ENCODE results near the gene TOMM70.
"Not testable (repeated sequence)": the region's sequence is repeated elsewhere in the genome, so short reads cannot be mapped to it uniquely, and the experiment has no call there.

Gene TOMM70

DNA sequence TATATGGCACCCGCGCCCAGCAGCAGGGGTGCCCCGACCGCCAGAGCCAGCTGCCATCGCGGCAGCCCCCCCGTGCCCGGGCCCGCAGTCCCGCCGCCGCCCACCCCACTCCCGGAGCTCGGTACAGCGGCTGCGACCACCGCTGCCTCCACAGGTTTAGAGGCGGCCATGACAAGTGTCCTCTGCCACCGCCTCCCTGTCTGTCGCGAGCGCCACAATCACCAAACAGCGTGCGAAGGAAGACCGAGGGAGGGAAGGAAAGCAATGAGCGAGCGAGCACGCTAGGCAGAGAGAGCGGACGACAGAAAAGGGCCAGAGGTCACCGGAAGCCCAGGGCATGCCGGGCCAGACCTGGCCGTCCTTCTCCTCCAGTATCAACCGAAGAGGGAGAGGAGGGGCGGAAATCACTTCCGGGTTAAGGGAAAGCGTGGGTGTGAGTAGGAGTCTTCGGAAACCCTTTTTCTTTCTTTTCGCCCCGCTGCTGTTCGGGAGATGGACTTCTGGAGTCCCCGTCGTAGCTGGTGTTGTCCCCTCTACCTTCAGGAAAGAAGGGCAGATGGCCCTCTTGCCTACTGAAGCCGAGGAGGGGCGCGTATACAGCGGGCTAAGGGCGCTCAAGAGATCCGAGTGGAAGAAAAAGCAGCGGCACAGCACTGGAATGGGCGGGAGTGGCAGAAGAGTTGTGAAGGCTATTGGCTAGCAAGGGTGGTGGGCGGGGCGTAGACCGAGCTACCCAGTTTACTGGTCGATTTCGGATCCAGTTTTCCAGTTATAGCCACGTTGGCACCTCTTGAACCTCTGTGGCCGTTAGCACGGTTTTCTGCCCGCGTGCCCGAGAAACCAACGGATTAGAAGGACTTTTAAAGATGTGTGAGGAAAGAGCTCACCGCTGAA is at the start of gene TOMM70, which contains the start of gene LNP1:
Gene TOMM70, minus strand, starts transcription at position 310 of the 894 bp plus-strand sequence. Its CDS starts 140 bp downstream, at position 170.
Gene LNP1, plus strand, starts transcription at position 760 of the 894 bp plus-strand sequence. CDS start 28,191 bp downstream, outside the sequence.
- H3K4me3 ChIP-seq (ENCODE audit: low read length): peak within 1 kb of the TSS; percentile 88
- TF ChIP-seq ZNF274 (IDR thresholded peaks at IDR 0.05; ENCODE audit: low read depth, low read length): no peak

GRCh38 chr3:100449214-100449613 is 48.3 kb upstream of the TOMM70 start:
- H3K4me3 ChIP-seq (ENCODE audit: low read length): no peak overlapping the region
- no peak for TF ChIP-seq ZNF274 (IDR thresholded peaks at IDR 0.05; ENCODE audit: low read depth, low read length)

GRCh38 chr3:100448079-100448478 is 47.2 kb upstream of the TOMM70 start:
- no peak for TF ChIP-seq ZNF274 (IDR thresholded peaks at IDR 0.05; ENCODE audit: low read depth, low read length)
- H3K4me3 ChIP-seq (ENCODE audit: low read length): no peak overlapping the region

DNA sequence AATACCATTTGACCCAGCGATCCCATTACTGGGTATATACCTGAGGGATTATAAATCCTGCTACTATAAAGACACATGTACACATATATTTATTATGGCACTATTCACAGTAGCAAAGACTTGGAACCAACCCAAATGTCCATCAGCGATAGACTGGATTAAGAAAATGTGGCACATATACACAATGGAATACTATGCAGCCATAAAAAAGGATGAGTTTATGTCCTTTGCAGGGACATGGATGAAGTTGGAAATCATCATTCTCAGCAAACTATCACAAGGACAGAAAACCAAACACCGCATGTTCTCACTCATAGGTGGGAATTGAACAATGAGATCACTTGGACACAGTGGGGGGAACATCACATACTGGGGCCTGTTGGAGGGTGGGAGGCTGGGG is 46.2 kb upstream of the TOMM70 start:
- H3K4me3 ChIP-seq (ENCODE audit: low read length): not testable (repeated sequence)

GRCh38 chr3:100443690-100444089 is 42.8 kb upstream of the TOMM70 start:
- TF ChIP-seq ZNF274 (IDR thresholded peaks at IDR 0.05; ENCODE audit: low read depth, low read length): no peak
- H3K4me3 ChIP-seq (ENCODE audit: low read length): no peak overlapping the region

DNA sequence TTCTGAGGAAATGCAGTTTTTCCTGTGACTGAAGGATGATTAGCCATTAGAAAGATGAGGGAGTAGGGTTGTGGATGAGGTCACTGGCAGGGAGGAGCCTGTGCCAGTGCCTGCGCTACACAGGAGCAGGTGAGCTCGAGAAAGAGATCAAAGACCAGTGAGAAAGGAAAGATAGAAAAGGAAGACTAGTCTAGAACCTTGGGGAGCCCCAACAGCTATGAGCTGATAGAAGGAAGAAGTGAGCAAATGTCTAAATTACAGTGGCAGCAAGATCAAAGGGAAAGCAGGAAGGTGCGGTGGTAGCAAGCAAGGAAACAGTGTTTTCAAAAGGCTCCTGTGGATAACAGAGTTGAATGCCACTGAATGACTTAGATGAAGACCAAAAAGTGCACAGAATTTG is 40.0 kb upstream of the TOMM70 start:
- no peak for TF ChIP-seq ZNF274 (IDR thresholded peaks at IDR 0.05; ENCODE audit: low read depth, low read length)
- no peak overlapping the region for H3K4me3 ChIP-seq (ENCODE audit: low read length)

GRCh38 chr3:100438623-100438974 is 37.7 kb upstream of the TOMM70 start:
- no peak for TF ChIP-seq ZNF274 (IDR thresholded peaks at IDR 0.05; ENCODE audit: low read depth, low read length)
- no peak overlapping the region for H3K4me3 ChIP-seq (ENCODE audit: low read length)

GRCh38 chr3:100437721-100438622 is 37.1 kb upstream of the TOMM70 start:
- TF ChIP-seq ZNF274 (IDR thresholded peaks at IDR 0.05; ENCODE audit: low read depth, low read length): no peak
- H3K4me3 ChIP-seq (ENCODE audit: low read length): no peak overlapping the region

DNA sequence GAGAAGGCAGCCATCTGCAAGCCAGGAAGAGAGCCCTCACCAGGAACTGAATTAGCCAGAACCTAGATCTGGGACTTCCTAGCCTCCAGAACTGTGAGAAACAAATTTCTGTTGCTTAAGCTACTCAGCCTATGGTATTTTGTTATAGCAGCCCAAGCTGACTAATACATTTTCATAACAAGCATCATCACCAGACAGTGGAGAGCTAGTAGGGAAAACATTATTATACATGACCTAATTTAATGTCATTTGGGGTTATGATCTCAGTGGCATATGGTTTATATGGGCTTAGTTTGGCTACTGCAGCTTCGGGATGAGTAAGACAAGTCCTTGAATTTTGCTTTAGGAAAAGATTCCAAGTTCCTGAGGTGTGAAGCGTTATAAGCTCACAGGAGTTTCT is 36.1 kb upstream of the TOMM70 start:
- no peak for TF ChIP-seq ZNF274 (IDR thresholded peaks at IDR 0.05; ENCODE audit: low read depth, low read length)
- H3K4me3 ChIP-seq (ENCODE audit: low read length): no peak overlapping the region

DNA sequence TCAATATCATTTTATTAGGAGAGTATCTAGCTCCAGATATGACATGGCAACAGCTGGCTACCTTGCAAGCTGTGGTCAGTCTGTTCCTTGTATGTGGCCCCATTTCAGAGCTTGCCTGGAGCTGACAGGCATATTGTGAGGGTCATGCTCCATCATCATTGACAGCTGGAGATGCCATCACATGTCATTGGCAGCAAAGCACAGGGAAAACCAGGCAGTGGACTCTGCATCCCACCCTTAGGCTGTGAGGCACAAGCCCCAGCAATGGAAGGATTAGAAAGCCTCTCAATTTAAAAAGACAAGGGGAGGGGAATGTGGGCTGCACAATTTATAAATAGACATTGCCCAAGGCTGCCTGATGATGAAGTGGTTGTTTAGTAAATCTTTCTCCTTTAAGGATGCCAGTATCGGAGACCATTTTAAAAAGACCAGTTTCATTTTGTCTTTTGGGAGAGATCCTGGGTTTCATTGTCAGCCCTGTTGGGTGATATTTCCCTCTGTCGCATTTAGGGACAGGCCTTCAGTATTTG is 28.4 kb upstream of the TOMM70 start:
- no peak overlapping the region for H3K4me3 ChIP-seq (ENCODE audit: low read length)
- no peak for TF ChIP-seq ZNF274 (IDR thresholded peaks at IDR 0.05; ENCODE audit: low read depth, low read length)

DNA sequence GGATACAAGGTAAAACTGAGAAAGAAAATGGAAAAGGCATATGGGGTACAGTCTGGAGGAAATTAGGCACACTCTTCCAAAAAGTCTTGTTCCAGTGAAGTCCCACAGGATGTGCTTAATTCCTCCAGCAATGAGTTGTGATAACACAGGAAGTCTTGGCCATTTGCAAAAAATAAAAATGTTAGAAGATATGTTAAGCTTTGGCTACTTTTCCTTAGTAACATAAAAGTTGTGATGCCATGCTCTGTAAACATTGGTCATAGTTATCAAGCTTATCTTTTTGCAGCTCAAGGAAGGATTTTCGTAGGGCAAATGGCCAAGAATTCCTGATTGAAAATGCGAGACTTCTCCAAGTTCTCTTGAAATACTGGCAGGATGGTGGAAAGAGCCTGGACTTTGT is 26.8 kb upstream of the TOMM70 start:
- no peak for TF ChIP-seq ZNF274 (IDR thresholded peaks at IDR 0.05; ENCODE audit: low read depth, low read length)
- no peak overlapping the region for H3K4me3 ChIP-seq (ENCODE audit: low read length)

DNA sequence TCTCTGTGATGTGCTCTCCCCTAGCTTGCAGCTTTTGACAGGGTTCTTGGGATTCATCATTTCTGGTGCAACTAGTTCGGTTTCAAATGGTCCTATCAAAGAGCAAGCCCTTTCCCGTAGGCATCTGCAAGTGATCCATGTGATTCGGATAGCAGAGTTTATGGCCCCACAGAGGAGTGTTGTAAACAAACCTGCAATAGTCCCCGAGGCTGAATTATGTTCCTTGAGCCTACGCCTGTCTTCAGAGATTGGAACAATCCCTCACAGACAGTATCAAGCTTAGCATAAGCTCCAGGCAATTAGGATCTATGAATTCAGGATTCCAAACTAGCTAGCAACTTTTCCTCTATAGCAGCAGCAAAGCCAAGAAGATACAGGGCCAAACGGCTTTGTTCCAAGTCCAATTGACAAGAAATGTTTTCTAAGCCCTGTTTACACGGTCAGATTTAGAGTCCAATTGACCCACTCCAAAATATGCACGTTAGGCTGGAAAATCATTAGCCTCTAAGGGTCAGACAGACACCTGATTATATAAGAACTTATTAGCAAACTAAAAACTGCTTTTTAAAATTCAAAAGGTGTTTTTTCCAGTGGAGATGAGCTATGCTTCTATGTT is 25.3 kb upstream of the TOMM70 start:
- TF ChIP-seq ZNF274 (IDR thresholded peaks at IDR 0.05; ENCODE audit: low read depth, low read length): no peak
- no peak overlapping the region for H3K4me3 ChIP-seq (ENCODE audit: low read length)

DNA sequence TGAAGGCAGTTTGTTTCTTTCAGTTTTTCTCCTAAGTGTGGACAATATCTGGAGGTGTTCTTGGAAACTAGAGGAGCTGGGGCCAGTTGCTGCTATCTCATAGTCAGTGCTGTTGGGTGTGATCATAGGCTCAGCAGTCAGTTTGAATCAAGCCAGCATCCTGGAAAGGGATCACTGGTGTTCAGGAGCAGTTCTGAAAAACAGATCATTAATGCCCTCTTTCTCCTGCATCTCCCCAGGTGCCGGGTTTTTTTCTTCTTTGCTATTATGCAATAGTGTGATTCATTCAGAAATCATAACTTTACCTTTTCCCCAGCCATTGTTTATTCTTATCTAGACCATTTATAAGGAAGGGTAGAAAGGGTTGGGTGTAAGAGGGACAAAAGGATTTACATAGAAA is 24.4 kb upstream of the TOMM70 start:
- no peak for TF ChIP-seq ZNF274 (IDR thresholded peaks at IDR 0.05; ENCODE audit: low read depth, low read length)

DNA sequence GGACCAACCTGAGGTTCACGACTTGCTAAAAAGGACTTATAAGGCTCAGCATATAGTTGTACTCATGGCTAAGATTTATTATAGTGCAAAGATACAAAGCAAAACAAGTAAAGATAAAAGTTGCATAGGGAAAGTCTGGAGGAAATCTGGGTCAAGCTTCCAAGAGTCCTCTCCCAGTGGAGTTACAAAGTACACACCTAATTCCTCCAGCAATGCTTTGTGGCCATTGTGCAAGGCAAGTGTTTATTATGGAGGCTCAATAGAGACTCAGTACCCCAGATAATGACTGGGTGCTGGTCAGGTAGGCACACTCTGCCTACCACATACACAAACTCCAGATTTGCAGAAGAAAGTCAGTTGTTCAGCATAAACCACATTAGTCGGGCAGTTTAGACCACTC is 23.4 kb upstream of the TOMM70 start:
- no peak for TF ChIP-seq ZNF274 (IDR thresholded peaks at IDR 0.05; ENCODE audit: low read depth, low read length)
- no peak overlapping the region for H3K4me3 ChIP-seq (ENCODE audit: low read length)

More for the DNA sequence above, 24.4 kb upstream of the TOMM70 start:
- H3K4me3 ChIP-seq (ENCODE audit: low read length): no peak overlapping the region
